ENCODE measurements around the gene ZAP70. TPM values are rescaled to one million over a fixed set of nuclear protein-coding genes. Genes with fewer than 3 reads are reported as not detected.
A peak's percentile ranks its signal among the peaks of the same experiment; 100 is the strongest.

The ZAP70 gene
- total and polyA plus RNA-seq, 4 donors: 5.1 to 8.3 (median 5.5) TPM

DNA sequence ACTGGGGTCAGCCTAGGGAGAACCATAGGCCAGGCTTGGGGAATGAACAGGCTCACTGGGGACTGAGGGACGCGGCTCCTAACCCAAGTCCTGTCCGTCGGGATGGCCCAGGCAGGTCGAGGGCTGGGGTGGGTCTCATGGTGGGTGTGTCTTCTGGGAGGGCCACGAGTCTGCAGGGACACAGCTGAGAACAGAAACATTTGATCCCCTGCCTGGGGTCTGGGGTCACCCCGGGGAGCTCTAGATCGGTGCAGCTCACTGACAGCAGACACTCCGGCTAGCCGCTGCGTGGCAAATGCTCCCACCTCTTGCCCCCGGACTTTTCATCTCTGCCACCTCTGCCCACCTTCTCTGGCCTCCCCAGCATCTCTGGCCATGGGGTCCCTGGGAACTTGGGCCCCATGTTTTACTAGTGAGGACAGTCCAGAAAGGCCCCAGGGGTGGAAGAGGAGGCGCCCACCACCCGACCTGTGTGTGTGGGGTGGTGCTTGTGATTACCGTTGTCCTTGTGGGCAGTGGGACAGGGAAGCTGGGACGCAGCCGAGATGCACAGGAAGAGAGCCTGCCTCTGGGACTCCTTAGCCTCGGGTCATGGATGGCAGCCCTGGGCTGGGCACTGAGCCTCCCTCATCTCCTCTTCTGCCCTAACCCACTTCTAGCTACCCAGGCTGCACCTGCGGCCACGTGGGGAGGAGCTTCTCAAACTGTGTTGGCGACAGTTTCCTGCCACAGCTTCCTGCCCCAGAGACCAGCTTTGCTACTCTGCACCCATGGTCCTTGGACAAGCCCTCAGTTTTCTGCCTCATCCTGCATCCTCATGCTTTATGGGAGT, 4.9 kb downstream of the ZAP70 start:
- no peak overlapping the region for H3K9ac ChIP-seq (ENCODE audit: insufficient read depth in 1 of 2, low read length in 2 of 2)
- peak; percentile 32 for ATAC-seq (ENCODE audit: insufficient read depth, low FRiP score)
- no peaks in the 10 kb centered on the region for H3K36me3 ChIP-seq (ENCODE audit: control insufficient read depth in 4 of 4, insufficient read depth in 4 of 4, low read length in 4 of 4)
- H3K9me3 ChIP-seq (ENCODE audit: control insufficient read depth in 4 of 4, insufficient read depth in 3 of 4, low read length in 3 of 4): no peaks in the 10 kb centered on the region
- TF ChIP-seq, protein P1, sequence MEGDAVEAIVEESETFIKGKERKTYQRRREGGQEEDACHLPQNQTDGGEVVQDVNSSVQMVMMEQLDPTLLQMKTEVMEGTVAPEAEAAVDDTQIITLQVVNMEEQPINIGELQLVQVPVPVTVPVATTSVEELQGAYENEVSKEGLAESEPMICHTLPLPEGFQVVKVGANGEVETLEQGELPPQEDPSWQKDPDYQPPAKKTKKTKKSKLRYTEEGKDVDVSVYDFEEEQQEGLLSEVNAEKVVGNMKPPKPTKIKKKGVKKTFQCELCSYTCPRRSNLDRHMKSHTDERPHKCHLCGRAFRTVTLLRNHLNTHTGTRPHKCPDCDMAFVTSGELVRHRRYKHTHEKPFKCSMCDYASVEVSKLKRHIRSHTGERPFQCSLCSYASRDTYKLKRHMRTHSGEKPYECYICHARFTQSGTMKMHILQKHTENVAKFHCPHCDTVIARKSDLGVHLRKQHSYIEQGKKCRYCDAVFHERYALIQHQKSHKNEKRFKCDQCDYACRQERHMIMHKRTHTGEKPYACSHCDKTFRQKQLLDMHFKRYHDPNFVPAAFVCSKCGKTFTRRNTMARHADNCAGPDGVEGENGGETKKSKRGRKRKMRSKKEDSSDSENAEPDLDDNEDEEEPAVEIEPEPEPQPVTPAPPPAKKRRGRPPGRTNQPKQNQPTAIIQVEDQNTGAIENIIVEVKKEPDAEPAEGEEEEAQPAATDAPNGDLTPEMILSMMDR (IDR thresholded peaks at IDR 0.05; ENCODE audit: control extremely low read depth, extremely low read depth): no peak
- no peak overlapping the region for H3K27ac ChIP-seq (ENCODE audit: low read depth in 1 of 2, low read length in 1 of 2)
- H3K27me3 ChIP-seq (ENCODE audit: control insufficient read depth in 3 of 3, insufficient read depth in 3 of 3, low read length in 2 of 3): peaks cover 0 to 7% (median 2%) of the 10 kb centered on the region in 3 donors
- H3K4me3 ChIP-seq: no peak overlapping the region
- 69 to 73% methylated on average over 20 to 21 of the region's 21 CpGs for WGBS, 2 donors
- DNase-seq: no peak
- no peaks in the 10 kb centered on the region for H3K4me1 ChIP-seq (ENCODE audit: control insufficient read depth in 5 of 5, insufficient read depth in 5 of 5, low read length in 5 of 5)

DNA sequence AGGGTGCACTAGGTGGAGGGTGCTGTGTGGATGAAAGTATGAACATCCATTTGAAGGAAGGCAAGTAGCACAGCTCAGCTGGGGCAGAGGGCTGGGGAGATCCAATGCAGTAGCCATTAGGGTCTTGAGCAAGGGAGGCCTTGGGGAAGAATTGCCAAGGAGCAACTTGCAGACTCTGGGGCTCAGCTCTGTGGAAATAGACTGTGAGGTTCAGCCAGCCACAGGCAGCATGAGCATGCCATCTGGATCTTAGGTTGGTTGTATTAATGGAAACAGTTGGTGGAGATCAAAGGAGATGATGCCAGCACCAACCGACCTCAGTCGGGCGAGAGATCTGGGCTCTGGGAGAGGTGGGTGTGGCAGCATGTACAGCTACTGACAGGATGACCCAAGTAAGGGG, 5.6 kb downstream of the ZAP70 start:
- TF ChIP-seq, protein P1 (IDR thresholded peaks at IDR 0.05; ENCODE audit: control extremely low read depth, extremely low read depth): no peak
- ATAC-seq (ENCODE audit: insufficient read depth, low FRiP score) (no peak), DNase-seq (no peak)
- Histone ChIP-seq H3K27me3 (ENCODE audit: control insufficient read depth in 3 of 3, insufficient read depth in 3 of 3, low read length in 2 of 3) (peaks cover 0 to 11% (median 9%) of the 10 kb centered on the region in 3 donors), H3K9ac (ENCODE audit: insufficient read depth in 1 of 2, low read length in 2 of 2) (no peak overlapping the region), H3K4me1 (ENCODE audit: control insufficient read depth in 5 of 5, insufficient read depth in 5 of 5, low read length in 5 of 5) (no peaks in the 10 kb centered on the region), H3K36me3 (ENCODE audit: control insufficient read depth in 4 of 4, insufficient read depth in 4 of 4, low read length in 4 of 4) (no peaks in the 10 kb centered on the region), H3K4me3 (no peak overlapping the region), H3K27ac (ENCODE audit: low read depth in 1 of 2, low read length in 1 of 2) (no peak overlapping the region), H3K9me3 (ENCODE audit: control insufficient read depth in 4 of 4, insufficient read depth in 3 of 4, low read length in 3 of 4) (peaks cover 0 to 3% (median 0%) of the 10 kb centered on the region in 4 donors)
- 42 to 58% methylated on average over 3 of the region's 3 CpGs for WGBS, 2 donors

DNA sequence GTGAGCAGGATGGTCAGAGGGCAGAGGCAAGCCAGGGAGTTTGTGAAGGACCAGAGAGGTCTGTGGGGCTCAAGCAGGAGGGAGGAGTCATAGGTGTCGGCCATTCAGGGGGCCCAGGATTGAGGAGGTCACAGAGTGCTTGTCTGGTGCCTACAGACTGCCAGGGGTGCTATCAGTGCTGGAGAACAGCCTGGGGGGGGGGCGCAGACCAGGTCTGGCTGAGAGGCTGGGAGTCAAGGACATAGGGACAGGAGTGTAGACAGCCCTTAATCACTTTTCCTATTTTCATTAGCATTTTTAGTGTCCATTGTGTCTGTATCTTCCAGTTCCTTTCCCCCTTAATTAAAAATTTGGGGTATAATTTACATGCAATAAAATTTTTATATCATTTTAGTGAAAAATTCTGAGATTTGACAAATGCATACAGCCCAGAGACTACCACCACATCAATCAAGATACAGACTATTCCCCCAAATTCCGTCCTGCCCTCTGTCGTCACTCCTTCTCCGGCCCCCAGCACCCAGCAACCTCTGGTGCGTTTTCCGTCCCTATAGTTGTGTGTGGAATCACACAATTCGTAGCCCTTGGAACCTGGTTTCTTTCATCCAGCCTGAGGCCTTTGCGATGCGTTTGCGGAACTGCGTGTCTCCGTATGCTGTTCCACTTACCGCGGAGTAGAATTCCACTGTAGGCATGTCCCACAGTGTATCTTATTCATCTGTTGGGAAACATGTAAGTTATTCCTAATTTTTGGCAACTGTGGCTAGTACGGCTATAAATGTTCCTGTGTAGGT, 6.2 kb downstream of the ZAP70 start:
- no peak for DNase-seq

More for the DNA sequence above, 6.2 kb downstream of the ZAP70 start:
- peaks cover 0 to 14% (median 11%) of the 10 kb centered on the region in 3 donors for H3K27me3 ChIP-seq (ENCODE audit: control insufficient read depth in 3 of 3, insufficient read depth in 3 of 3, low read length in 2 of 3)
- TF ChIP-seq, protein P1 (IDR thresholded peaks at IDR 0.05; ENCODE audit: control extremely low read depth, extremely low read depth): no peak
- H3K9me3 ChIP-seq (ENCODE audit: control insufficient read depth in 4 of 4, insufficient read depth in 3 of 4, low read length in 3 of 4): peaks cover 0 to 6% (median 0%) of the 10 kb centered on the region in 4 donors
- no peaks in the 10 kb centered on the region for H3K4me1 ChIP-seq (ENCODE audit: control insufficient read depth in 5 of 5, insufficient read depth in 5 of 5, low read length in 5 of 5)
- H3K9ac ChIP-seq (ENCODE audit: insufficient read depth in 1 of 2, low read length in 2 of 2): no peak overlapping the region
- H3K27ac ChIP-seq (ENCODE audit: low read depth in 1 of 2, low read length in 1 of 2): no peak overlapping the region
- 94 to 95% methylated on average over 16 of the region's 16 CpGs for WGBS, 2 donors
- ATAC-seq (ENCODE audit: insufficient read depth, low FRiP score): no peak
- H3K4me3 ChIP-seq: no peak overlapping the region
- no peaks in the 10 kb centered on the region for H3K36me3 ChIP-seq (ENCODE audit: control insufficient read depth in 4 of 4, insufficient read depth in 4 of 4, low read length in 4 of 4)
